T-helper 9 cell (primary cell): ENCODE measurements around the gene SLC44A4.
"Not testable (repeated sequence)": the region's sequence is repeated elsewhere in the genome, so short reads cannot be mapped to it uniquely, and the experiment has no call there.

Experiments used
- DNase-seq: peaks from one replicate; pipeline ENCODE4 v3.0.0-alpha.2; 2020

SLC44A4 gene

DNA sequence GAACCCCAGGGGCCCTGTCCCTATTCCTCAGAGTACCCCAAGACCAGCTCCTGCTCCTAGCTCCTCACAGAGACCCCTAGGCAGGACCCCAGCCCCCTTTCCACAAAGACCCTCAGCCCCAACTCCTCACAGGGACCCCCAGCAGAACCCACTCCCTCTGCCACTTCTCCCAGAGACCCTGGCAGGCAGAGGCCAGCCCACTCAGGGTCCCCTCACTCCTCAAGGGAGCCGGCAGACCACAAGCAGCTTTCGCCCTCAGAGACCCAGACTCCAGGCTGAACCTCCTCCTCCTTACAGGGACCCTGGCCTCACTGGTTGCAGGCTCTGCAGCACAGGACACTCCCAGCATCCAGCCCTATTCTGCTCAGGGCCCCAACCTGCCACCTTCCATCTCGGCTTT, 575 bp downstream of the SLC44A4 start:
- no peak for DNase-seq

GRCh38 chr6:31877651-31878161, 1.1 kb downstream of the SLC44A4 start:
- DNase-seq: no peak

GRCh38 chr6:31877125-31877650, 1.6 kb downstream of the SLC44A4 start:
- DNase-seq: no peak

- DNase-seq: no peak
Measured at GRCh38 chr6:31876357-31876756, 2.4 kb downstream of the SLC44A4 start.

DNA sequence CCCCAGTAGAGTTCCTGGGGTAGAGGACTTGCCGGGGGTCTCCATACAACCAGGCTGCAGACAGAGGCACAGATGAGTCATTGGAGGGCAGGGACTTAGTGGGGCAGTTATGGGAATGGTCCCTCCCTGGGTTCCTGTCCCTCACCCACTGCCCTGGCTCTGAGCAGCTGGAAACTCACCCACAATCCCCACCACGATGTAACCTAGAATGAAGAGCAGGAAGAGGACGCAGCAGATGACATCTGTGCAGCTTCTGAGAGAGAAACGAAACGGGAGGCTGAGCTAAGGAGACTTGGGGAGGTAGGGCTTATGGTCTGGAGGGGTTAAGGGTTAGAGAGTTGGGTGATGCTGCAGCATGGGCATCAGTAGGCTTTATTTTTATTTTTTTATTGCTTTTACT, 2.9 kb downstream of the SLC44A4 start:
- DNase-seq: no peak

DNA sequence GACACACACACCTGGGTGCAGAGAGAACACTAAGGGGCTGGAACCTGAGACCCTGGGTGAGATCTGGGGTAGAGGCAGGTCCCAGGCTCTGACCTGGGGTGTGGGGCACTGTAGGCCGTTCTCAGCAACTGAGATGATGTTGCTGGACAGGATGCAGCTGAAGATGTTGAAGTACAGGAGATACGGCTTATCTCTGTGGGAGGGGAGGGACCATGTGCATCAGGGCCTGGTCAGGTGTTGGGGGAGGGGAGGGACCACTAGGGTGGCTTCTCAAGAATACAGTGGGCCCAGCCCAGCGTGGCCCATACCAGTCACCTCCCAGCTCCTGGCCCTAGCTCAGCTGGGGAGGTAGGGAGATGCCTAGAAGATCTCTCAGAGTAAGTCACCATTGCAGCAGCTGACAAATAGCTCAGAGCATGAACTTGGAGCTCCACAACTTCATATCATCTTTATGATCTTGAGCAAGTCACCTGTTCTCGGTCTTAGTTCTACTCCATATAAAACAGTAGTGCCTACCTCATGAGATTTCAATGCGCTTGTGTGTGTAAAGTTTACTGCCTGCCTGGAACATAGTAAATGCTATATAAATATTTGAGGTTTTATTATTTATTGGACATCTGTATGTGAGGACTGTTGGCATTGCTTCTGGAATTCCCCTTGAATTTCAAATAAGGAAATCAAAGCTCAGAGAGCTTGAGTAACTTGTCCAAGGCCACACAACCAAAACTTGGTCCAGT, 3.8 kb downstream of the SLC44A4 start:
- no peak for DNase-seq

DNA sequence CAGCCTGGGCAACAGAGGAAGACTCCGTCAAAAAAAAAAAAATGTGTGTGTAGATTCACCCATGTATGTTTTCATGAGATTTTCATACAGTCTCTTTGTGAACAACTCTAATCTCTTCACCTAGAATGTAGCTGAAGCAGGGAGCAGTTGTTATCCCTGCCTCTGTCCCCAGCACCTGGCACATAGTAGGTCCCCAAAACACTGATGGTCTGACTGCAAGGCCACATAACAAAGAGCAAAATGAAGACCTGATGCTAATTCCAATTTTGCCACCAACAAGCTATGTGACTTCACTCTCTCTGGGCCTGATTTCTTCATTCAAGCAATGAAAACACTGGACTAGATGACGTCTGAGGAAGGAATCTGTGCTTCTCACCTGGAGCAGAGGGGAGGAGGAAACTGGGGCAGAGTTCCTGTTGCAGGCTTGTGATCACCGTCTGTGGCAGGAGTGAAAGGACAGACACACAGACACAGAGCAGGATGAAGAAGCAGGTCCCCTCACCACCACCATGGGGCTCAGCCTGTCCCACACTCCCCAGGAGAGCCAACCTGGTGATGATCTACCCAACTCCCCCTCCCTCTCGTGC, 4.6 kb downstream of the SLC44A4 start:
- no peak for DNase-seq

DNA sequence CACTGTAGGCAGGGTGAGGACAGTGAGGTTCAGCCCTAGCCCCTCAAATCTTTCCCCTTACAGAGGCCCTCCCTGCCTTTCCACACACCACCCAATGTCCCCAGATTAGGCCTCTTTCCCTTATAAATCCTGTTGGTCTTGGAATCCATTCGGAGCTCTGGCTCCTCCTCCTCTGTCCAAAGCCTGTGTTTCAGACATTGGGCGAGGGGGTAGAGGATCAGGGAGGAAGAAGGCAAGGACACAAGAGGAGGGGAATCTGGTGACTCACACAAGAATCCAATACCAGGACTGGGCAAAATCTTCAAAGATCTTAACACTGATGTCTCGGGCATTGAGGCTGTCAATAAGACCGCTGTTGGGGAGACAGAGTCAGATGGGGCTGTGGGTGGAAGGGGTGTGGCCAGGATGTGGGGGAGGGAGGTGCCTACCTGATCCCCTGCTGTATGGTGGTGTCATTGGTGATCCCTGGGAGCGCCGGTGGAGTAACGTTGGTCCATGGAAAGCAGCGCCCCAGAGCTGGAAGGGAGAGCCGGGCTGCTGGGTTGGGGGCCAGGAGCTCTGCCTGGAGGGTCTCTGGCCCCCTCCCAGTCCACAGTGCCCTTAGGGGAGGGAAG, 7.6 kb downstream of the SLC44A4 start:
- no peak for DNase-seq

DNA sequence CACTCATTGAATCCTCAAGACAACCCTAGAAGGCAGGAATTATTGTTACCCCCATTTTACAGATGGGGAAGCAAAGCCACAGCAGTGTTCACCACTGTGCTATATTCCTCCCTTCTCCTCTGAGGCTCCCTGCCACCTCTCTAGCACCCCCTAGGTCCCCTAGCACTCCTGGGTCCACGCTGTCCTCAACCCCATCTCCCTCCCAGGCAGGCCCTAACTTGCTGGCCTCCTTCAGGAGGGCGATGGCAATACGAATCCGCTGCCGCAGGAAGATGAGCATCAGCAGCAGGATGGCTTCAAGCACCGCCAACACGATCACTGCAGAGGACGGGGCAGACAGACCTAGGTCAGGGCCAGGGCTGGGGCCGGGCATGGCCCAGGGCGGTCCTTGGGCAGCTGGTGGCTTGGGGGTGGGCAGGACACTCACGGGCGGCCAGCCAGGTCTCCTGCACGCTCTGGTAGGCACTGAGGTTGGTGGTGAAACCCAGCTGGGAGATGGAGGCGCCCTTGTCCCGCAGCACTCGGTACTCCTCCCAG, 8.3 kb downstream of the SLC44A4 start:
- DNase-seq: no peak

DNA sequence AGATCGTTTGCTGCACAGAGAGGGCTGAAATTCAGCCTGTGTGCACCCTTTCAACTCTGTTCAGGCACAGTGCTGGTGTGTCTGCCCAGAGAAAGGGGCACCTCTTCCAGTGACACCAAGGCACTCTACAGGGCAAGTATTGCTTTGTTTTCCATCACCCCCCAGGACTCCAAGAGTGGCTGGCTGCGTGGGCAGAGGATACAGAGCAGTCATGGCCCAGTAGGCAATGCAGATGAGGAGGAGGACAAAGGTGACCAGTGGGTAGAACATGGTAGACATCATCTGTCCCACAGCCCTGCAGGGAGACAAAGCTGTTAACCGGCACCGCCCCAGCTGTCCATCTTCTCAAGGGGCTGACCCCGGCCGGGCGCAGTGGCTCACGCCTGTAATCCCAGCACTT, 9.5 kb downstream of the SLC44A4 start:
- DNase-seq: no peak

DNA sequence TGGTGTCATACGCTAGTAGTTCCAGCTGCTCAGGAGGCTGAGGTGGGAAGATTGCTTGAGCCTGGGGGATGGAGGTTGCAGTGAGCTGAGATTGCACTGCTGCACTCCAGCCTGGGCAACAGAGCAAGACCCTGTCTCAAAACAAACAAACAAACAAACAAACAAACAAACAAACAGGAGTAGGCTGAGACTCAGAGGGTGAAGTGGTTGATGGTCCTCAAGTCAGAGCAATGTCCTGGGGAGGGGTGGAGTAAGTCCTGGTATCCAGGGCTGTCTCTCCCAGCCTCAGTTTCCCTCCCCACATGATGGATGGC, 10.2 kb downstream of the SLC44A4 start:
- not testable (repeated sequence) for DNase-seq

DNA sequence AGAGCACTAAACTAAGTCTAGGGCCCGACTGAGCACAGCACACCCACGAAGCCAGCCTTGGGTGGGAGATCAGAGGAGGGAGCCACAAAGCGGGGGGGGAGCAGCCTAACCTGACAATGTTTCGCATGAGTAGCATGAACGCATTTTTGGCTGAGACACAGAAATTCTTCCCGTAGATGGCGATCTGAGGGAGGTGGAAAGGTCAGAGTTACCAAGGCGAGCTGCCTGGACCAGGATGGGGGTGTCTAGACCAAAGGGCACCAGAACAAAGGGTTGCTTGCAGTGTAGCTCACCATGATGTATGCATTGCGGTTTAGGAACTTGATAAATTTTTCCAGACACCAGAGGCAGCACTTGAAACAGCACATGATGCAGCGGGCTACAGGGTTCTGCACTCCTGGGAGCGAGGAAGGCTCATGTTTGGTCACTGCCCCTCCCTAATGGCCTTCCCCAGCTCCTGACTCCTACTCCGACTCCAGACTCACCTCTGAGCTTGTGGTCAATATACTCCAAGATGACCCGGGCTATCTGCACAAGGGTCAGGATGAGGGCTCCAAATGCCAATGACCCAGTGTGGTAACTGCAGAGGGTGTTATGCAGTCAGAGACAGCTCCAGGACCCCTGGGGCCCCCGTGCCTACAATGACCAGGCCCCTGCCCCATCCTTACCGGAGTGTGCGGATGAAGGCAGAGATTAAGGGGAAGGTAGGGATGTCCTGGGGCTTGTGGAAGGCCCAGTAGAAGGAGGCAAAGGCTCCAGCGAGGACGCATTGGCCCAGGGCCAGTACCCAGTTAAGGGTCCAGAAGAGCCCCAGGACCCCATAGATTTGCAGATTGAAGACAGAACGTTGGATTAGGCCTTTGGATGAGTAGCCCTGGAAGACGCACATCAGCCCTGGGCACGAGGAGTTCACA, 13.3 kb downstream of the SLC44A4 start:
- no peak for DNase-seq

DNA sequence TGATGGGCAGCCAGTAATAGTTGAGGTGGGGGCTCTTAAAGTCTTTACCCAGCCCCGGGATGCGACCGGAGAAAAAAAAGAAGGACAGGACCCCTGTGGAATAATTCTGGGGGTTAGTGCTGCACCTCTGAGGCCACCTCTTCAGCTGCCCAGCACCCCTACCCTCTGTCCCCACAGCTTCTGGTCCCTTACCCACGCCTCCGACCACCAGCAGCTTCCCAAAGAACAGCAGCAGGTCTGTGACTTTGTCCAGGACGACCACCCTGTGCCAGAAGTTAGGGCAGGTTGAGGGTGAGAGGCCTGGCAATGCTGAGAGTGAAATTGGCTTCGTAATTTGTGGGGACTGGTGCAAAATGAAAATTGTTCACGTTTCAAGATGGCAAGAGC, 14.0 kb downstream of the SLC44A4 start:
- DNase-seq: no peak

DNA sequence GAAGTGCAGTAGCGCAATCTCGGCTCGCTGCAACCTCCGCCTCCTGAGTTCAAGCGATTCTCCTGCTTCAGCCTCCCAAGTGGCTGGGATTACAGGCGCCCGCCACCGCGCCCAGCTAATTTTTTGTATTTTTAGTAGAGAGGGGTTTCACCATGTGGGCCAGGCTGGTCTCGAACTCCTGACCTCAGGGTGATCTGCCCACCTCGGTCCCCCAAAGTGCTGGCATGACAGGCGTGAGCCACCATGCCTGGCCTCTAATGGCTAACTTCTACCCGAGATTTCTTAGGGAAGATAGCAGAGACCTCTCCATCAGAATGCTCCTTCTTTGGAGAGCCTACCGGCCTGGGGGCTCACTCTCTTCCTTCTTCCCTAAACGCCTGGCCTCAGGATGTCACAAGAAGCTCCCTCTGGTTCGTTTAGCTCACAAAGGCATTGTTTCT, 14.7 kb downstream of the SLC44A4 start:
- not testable (repeated sequence) for DNase-seq

- DNase-seq: peak; percentile 98
Measured at GRCh38 chr6:31862344-31863235, 16.2 kb downstream of the SLC44A4 start, which contains the start of gene NEU1. Gene NEU1, minus strand, starts transcription at chr6:31862821. Its CDS starts 45 bp downstream, at chr6:31862776.

DNA sequence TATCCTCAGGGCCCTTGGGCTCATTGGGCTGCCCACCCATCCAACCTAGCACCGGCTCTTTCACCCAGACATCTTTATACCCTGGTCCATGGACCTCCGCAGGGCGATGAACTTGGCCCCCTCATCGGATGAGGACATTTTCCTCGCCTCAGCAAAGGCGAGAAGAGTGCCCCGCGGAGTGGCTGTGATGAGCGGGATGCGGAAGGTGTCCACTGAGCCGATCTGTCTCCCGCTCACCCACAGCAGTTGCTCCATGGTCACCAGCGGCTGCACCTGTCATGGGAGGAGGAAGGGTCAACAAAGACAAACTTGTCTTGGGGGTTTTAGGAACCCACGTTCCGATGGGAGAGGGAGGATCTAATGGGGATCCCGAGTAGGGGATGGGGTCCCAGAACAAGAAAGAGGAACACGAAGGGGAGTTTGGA, 16.9 kb downstream of the SLC44A4 start:
- no peak for DNase-seq

GRCh38 chr6:31861150-31861549, 17.6 kb downstream of the SLC44A4 start:
- no peak for DNase-seq

DNA sequence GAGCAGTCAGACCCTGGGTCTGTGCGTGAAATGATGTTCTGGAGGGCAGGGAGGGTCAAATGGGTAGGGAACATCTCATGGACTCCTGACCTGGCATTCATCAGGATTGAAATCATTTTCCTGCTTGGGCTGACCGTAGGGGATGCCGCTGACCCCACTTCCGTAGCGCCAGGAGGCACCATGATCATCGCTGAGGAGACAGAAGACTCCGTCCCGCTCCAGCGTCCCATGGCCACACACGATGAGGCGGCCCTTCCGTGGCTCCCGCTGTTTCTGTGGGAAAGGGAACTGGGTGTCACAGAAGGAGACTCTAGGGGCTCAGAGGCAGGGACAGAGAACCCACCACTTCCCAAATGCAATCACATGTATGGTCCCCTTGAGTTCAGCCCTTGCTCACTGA, 18.4 kb downstream of the SLC44A4 start:
- no peak for DNase-seq

- no peak for DNase-seq
Measured at GRCh38 chr6:31859923-31860322, 18.9 kb downstream of the SLC44A4 start.

DNA sequence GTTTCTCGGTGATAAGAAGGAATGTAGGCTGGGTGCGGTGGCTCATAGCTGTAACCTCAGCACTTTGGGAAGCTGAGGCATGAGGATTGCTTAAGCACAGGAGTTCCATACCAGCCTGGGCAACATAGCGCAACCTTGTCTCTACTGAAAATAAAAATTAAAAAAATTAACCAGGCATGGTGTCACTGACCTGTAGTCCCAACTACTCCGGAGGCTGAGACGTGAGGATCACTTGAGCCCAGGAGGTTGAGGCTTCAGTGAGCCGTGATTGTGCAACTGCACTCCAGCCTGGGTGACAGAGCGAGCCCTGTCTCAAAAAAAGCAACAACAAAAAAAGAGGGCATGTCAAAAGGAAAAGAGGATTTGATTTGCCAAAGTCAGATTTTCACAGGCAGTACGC, 20.1 kb downstream of the SLC44A4 start:
- DNase-seq: no peak

DNA sequence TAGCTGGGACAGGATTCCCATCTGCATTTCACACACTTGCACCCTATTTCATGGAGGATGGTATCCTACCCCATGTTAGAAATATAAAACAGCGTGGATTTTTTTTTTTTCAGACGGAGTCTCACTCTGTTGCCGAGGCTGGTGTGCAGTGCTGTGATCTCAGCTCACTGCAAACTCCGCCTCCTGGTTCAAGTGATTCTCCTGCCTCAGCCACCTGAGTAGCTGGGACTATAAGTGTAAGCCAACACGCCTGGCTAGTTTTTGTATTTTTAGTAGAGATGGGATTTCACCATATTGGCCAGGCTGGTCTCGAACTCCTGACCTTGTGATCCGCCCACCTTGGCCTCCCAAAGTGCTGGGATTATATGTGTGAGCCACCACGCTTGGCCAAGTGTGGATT, 21.0 kb downstream of the SLC44A4 start:
- DNase-seq: not testable (repeated sequence)
